Panc1 (cell line): ENCODE measurements around the gene GARIN1A. TPM values are rescaled to one million over a fixed set of nuclear protein-coding genes. Genes with fewer than 3 reads are reported as not detected.
A peak's percentile ranks its signal among the peaks of the same experiment; 100 is the strongest.

ENCODE experiments used
- ATAC-seq: fragments of 200-7000 bp; cut with Tn5 transposase; 2 replicates; pipeline ENCODE4 v1.9.1; 2020; ENCODE audit warnings: mild to moderate bottlenecking, moderate library complexity
- BruUV-seq: library from RNA; stranded (reverse); fragments of 400-500 nt; replicated peaks from 2 replicates; lab custom pipeline; 2021; lab: Mats Ljungman, UMichigan
- CTCF ChIA-PET: fragments of 300-600 bp; sonication (Branson Sonifier 250); formaldehyde crosslinking; loops from one replicate; lab custom pipeline; 2022; ENCODE audit warnings: antibody characterized with exemption; lab: Charles Lee
- POLR2A ChIA-PET: fragments of 300-600 bp; sonication (Branson Sonifier 250); formaldehyde crosslinking; loops from one replicate; lab custom pipeline; 2022; ENCODE audit warnings: antibody characterized with exemption; lab: Charles Lee
- DNase-seq: peaks from one replicate; pipeline ENCODE4 v3.0.0-alpha.2; 2010; ENCODE audit warnings: low read depth, low spot score
- H3K27ac ChIP-seq: 2 replicates; pipeline ENCODE4 v1.5.1; 2011; ENCODE audit warnings: mild to moderate bottlenecking, low read length, inconsistent platforms
- H3K27me3 ChIP-seq: fragments of 200-500 bp; sonication (Bioruptor generic); 2 replicates; pipeline ENCODE4 v1.6.0; 2014; ENCODE audit warnings: low read length, inconsistent platforms; ENCODE audit not compliant: control insufficient read depth, insufficient read depth
- H3K36me3 ChIP-seq: fragments of 200-500 bp; sonication (Bioruptor generic); 2 replicates; pipeline ENCODE4 v1.5.1; 2014; ENCODE audit warnings: inconsistent platforms, mild to moderate bottlenecking, low read length, moderate library complexity; ENCODE audit not compliant: control insufficient read depth, insufficient read depth
- H3K4me1 ChIP-seq: 2 replicates; pipeline ENCODE4 v1.5.1; 2011; ENCODE audit warnings: inconsistent platforms, mild to moderate bottlenecking, low read length, moderate library complexity; ENCODE audit not compliant: control insufficient read depth, insufficient read depth
- H3K4me3 ChIP-seq, 2 experiments: 2 replicates each; pipeline ENCODE4 v1.5.1; 2011 to 2012; ENCODE audit warnings: low read depth in 2 of 2, low read length in 2 of 2, mild to moderate bottlenecking in 2 of 2, inconsistent platforms in 1 of 2, moderate library complexity in 1 of 2
- H3K9me3 ChIP-seq: fragments of 200-500 bp; sonication (Bioruptor generic); 2 replicates; pipeline ENCODE4 v1.5.1; 2014; ENCODE audit warnings: low read depth, mild to moderate bottlenecking, inconsistent platforms, low read length, moderate library complexity; ENCODE audit not compliant: control insufficient read depth, insufficient read depth
- CTCF ChIP-seq: fragments of 450-650 bp; IDR thresholded peaks from 2 replicates; pipeline ENCODE4 v1.5.1; 2017; ENCODE audit warnings: mild to moderate bottlenecking
- POLR2AphosphoS5 ChIP-seq: IDR thresholded peaks from 2 replicates; pipeline ENCODE4 v1.6.1; 2012; ENCODE audit warnings: mild to moderate bottlenecking, low read depth, low read length, moderate library complexity
- REST ChIP-seq, 2 experiments: IDR thresholded peaks; 2 replicates each; pipeline ENCODE4 v1.6.1; 2011 to 2012; ENCODE audit warnings: low read depth in 2 of 2, control low read depth in 1 of 2, low read length in 1 of 2, mild to moderate bottlenecking in 1 of 2, moderate library complexity in 1 of 2; ENCODE audit not compliant: insufficient read depth in 1 of 2
- SIN3A ChIP-seq: IDR thresholded peaks from 2 replicates; pipeline ENCODE4 v1.6.1; 2012; ENCODE audit warnings: low read depth, mild to moderate bottlenecking, low read length, moderate library complexity, borderline replicate concordance; ENCODE audit not compliant: insufficient read depth
- TCF7L2 ChIP-seq: IDR thresholded peaks from 2 replicates; pipeline ENCODE4 v1.6.1; 2011; ENCODE audit warnings: mild to moderate bottlenecking, low read depth, low read length, inconsistent platforms
- in situ Hi-C: cut with HindIII; loops from 2 replicates; pipeline ENCODE4 v1.10.0; 2016; ENCODE audit warnings: low sequenced_read_pairs, low pct_unique_long_range_greater_than_20kb
- intact Hi-C: fragments of 100-400 bp; cut with micrococcal nuclease; formaldehyde crosslinking; loops from one replicate; pipeline ENCODE4 v1.10.0; 2022; ENCODE audit not compliant: unreplicated experiment
- total RNA-seq: library from RNA; stranded (reverse); gene quantifications from one replicate; pipeline ENCODE4 v1.2.1, GENCODE V29; 2021; ENCODE audit not compliant: unreplicated experiment

Gene GARIN1A
- total RNA-seq, 1 experiment from 2014 or later: 1.2 TPM

- Histone ChIP-seq H3K9me3 (no peaks in the 10 kb centered on the region), H3K27me3 (no peaks in the 10 kb centered on the region), H3K27ac (no peak overlapping the region), H3K4me3 (no peak overlapping the region), H3K4me1 (no peaks in the 10 kb centered on the region), H3K36me3 (no peaks in the 10 kb centered on the region)
- ChIA-PET CTCF (interaction anchor here (0.6 kb wide), 1 partner anchor 204 kb away, joined by 3 read pairs; no protein-coding TSS in a partner anchor), POLR2A (no interaction called here)
- TF ChIP-seq SIN3A (no peak), CTCF (peak; percentile 71; the same call in 1 of the 2 replicates)
- DNase-seq (no peak), ATAC-seq (peak; percentile 79)
- in situ Hi-C loops (no loop called here), intact Hi-C loops (no loop called here)
- BruUV-seq: no TSS peak
Observed at GRCh38 chr7:128672927-128673517, 930 bp downstream of the GARIN1A start.

- Histone ChIP-seq H3K9me3 (no peaks in the 10 kb centered on the region), H3K4me1 (no peaks in the 10 kb centered on the region), H3K4me3 (no peak overlapping the region), H3K36me3 (no peaks in the 10 kb centered on the region), H3K27me3 (no peaks in the 10 kb centered on the region), H3K27ac (no peak overlapping the region)
- DNase-seq: no peak
- TF ChIP-seq POLR2AphosphoS5 (no peak), REST (IDR thresholded peaks at IDR 0.05; ENCODE audit: insufficient read depth in 1 of 2, low read depth in 2 of 2, low read length in 1 of 2) (no peak), CTCF (no peak), SIN3A (no peak), TCF7L2 (no peak)
- in situ Hi-C loops: no loop called here
- ChIA-PET POLR2A (no interaction called here), CTCF (interaction anchor here (0.6 kb wide), 1 partner anchor 204 kb away, joined by 3 read pairs; no protein-coding TSS in a partner anchor)
- BruUV-seq: no TSS peak
- 0 out of 2 replicates have a peak, but pooled peaks have one; percentile 7 for ATAC-seq
- intact Hi-C loops: no loop called here
Observed at GRCh38 chr7:128673571-128673970, 1.5 kb downstream of the GARIN1A start.
